Natural killer cell (primary cell): ENCODE measurements around the gene ARL14. TPM values are rescaled to one million over a fixed set of nuclear protein-coding genes. Genes with fewer than 3 reads are reported as not detected.

Experiments used
- ATAC-seq, 3 donors: fragments of 150-1000 bp in 2 of 3; fragments of 200-7000 bp in 1 of 3; cut with Tn5 transposase; 1 replicate in 1 of 3; 2 replicates in 2 of 3; pipeline ENCODE4 v1.10.0; 2021; ENCODE audit warnings: mild to moderate bottlenecking in 2 of 3, moderate library complexity in 2 of 3
- DNase-seq, 2 donors: peaks; one replicate each; pipeline versions ENCODE4 v3.0.0 to v3.0.0-alpha.2; 2013 to 2021; ENCODE audit warnings: mixed read lengths in 1 of 2
- H3K27ac ChIP-seq: one replicate; pipeline ENCODE4 v1.5.1; 2013; ENCODE audit warnings: mild to moderate bottlenecking, low read length
- H3K27me3 ChIP-seq: one replicate; pipeline ENCODE4 v1.6.1; 2013; ENCODE audit warnings: low read length; ENCODE audit not compliant: control insufficient read depth, insufficient read depth
- H3K36me3 ChIP-seq: one replicate; pipeline ENCODE4 v1.6.1; 2013; ENCODE audit warnings: low read length; ENCODE audit not compliant: control insufficient read depth, insufficient read depth
- H3K4me1 ChIP-seq: one replicate; pipeline ENCODE4 v1.6.1; 2013; ENCODE audit warnings: low read length; ENCODE audit not compliant: control insufficient read depth, insufficient read depth
- H3K4me3 ChIP-seq: one replicate; pipeline ENCODE4 v1.5.1; 2013; ENCODE audit warnings: low read length
- H3K9me3 ChIP-seq: one replicate; pipeline ENCODE4 v1.6.1; 2013; ENCODE audit warnings: low read length; ENCODE audit not compliant: control insufficient read depth, insufficient read depth
- H3K27ac Mint-ChIP-seq, 2 donors: one replicate each; pipeline ENCODE4 v1.8.0; 2022; ENCODE audit warnings: mild to moderate bottlenecking in 2 of 2, mixed read lengths in 2 of 2, moderate library complexity in 1 of 2
- H3K27me3 Mint-ChIP-seq, 2 donors: one replicate each; pipeline ENCODE4 v1.8.0; 2022; ENCODE audit warnings: low read depth in 2 of 2, mixed read lengths in 2 of 2
- H3K36me3 Mint-ChIP-seq: one replicate; pipeline ENCODE4 v1.8.0; 2022; ENCODE audit warnings: mixed read lengths
- H3K4me1 Mint-ChIP-seq, 2 donors: one replicate each; pipeline ENCODE4 v1.8.0; 2022; ENCODE audit warnings: mixed read lengths in 2 of 2
- H3K4me3 Mint-ChIP-seq: one replicate; pipeline ENCODE4 v1.8.0; 2022; ENCODE audit warnings: mild to moderate bottlenecking, moderate library complexity, mixed read lengths
- H3K9me3 Mint-ChIP-seq, 2 donors: one replicate each; pipeline ENCODE4 v1.8.0; 2022; ENCODE audit warnings: mixed read lengths in 2 of 2
- WGBS: methylation state at CpG from one replicate; pipeline ENCODE4 v1.1.7; 2013; ENCODE audit warnings: missing lambda C conversion rate; ENCODE audit not compliant: insufficient coverage; 5-methylcytosine and 5-hydroxymethylcytosine counted together
- intact Hi-C: fragments of 100-400 bp; cut with micrococcal nuclease; formaldehyde crosslinking; loops from one replicate; pipeline ENCODE4 v1.14.2; 2022
- total RNA-seq, 4 donors: library from RNA; stranded (reverse); fragments of 120-200 nt in 1 of 4; gene quantifications; one replicate each; pipeline versions ENCODE4 v1.2.3 to v1.2.4, GENCODE V29; 2013 to 2022
- TF ChIP-seq, protein P1 (sequence below): fragments of 200-600 bp; IDR thresholded peaks from one replicate; pipeline ENCODE4 v1.8.0; 2022; ENCODE audit warnings: antibody characterized with exemption

Gene ARL14
- total RNA-seq, 3 donors from 2014 or later (not counting 1 experiment from before 2014, with no cell fraction given) = not detected

DNA sequence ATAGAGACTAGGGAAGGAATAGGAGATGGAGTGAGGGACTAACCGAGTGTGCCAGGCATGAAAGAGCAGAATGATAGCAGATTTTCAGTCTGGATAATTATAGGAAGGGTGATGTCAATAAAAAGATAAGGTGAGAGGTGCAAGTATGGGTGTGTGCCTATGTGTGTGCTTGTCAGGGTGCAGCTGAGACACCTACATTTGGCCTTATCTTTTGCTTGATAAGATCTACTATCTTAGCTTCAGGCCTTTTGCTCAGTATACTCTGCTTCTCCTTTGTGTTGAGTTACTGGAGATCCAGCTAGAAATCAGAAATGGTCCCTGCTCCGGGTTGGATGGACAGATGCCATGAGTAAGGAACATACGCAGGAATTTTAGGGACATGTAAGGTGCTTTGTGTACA is 17.4 kb downstream of the ARL14 start:
- H3K4me1 ChIP-seq = no peaks in the 10 kb centered on the region
- no peaks in the 10 kb centered on the region for H3K36me3 ChIP-seq
- H3K36me3 Mint-ChIP-seq = no peaks in the 10 kb centered on the region
- H3K27me3 Mint-ChIP-seq = no peaks in the 10 kb centered on the region
- H3K27ac ChIP-seq = no peak overlapping the region
- TF ChIP-seq, protein P1, sequence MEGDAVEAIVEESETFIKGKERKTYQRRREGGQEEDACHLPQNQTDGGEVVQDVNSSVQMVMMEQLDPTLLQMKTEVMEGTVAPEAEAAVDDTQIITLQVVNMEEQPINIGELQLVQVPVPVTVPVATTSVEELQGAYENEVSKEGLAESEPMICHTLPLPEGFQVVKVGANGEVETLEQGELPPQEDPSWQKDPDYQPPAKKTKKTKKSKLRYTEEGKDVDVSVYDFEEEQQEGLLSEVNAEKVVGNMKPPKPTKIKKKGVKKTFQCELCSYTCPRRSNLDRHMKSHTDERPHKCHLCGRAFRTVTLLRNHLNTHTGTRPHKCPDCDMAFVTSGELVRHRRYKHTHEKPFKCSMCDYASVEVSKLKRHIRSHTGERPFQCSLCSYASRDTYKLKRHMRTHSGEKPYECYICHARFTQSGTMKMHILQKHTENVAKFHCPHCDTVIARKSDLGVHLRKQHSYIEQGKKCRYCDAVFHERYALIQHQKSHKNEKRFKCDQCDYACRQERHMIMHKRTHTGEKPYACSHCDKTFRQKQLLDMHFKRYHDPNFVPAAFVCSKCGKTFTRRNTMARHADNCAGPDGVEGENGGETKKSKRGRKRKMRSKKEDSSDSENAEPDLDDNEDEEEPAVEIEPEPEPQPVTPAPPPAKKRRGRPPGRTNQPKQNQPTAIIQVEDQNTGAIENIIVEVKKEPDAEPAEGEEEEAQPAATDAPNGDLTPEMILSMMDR = no peak
- no peak for ATAC-seq
- no peak for DNase-seq
- no peaks in the 10 kb centered on the region for H3K9me3 Mint-ChIP-seq
- intact Hi-C loops = no loop called here
- H3K4me3 Mint-ChIP-seq = no peak overlapping the region
- H3K27me3 ChIP-seq = no peaks in the 10 kb centered on the region
- 88% methylated on average over 1 of the region's 3 CpGs for WGBS
- peaks cover 7% of the 10 kb centered on the region in 2 donors for H3K4me1 Mint-ChIP-seq
- H3K4me3 ChIP-seq = no peak overlapping the region
- no peaks in the 10 kb centered on the region for H3K9me3 ChIP-seq
- no peak overlapping the region for H3K27ac Mint-ChIP-seq

DNA sequence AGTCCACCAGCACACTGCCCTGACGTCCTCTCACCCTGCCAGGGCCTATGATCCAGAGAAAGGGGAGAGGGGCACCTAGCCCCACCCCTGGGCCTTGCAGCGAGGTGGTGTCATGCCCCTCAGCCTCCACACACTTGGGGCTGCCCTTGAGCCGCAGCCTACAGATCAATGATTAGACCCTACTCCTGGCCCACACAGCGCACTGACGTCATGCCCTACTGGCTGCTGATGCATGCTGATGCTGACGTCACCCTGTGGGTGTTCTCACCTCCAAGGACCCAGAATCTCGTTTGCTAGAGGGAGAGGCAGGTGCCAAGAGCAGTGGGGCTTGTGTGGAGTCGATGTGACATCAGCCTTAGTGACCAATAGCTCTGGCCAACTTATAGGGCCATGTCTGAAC is 18.0 kb downstream of the ARL14 start:
- no peak overlapping the region for H3K4me3 ChIP-seq
- WGBS = 83% methylated on average over 8 of the region's 8 CpGs
- H3K4me1 ChIP-seq = no peaks in the 10 kb centered on the region
- H3K9me3 ChIP-seq = no peaks in the 10 kb centered on the region
- TF ChIP-seq, protein P1 = no peak
- Mint-ChIP-seq H3K27me3 (peaks cover 0 to 5% of the 10 kb centered on the region in 2 donors), H3K9me3 (no peaks in the 10 kb centered on the region), H3K4me1 (peaks cover 7% of the 10 kb centered on the region in 2 donors), H3K4me3 (no peak overlapping the region), H3K27ac (no peak overlapping the region), H3K36me3 (no peaks in the 10 kb centered on the region)
- ATAC-seq (no peak), DNase-seq (no peak)
- H3K27me3 ChIP-seq = no peaks in the 10 kb centered on the region
- intact Hi-C loops = no loop called here
- no peak overlapping the region for H3K27ac ChIP-seq
- no peaks in the 10 kb centered on the region for H3K36me3 ChIP-seq

DNA sequence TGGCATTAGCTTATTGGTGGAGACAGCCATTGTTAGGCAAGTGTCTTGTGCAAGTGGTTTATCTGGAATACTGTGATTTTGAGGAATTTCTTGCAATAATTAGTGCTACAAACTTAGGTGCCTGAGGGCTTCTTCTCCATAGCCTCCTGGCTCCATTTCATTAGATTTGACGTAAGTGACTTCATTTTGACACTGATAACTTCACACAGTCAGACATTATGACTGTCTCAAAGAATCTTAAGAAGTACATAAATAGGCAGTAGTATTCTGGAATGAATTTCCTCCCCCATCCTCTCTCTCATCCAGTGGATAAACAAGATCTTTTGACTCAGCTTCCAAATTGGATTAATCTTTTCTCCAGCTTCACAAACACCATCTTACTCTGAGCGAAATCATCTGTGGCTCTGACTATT is 19.0 kb downstream of the ARL14 start:
- Mint-ChIP-seq H3K4me1 (peaks cover 7% of the 10 kb centered on the region in 2 donors), H3K9me3 (no peaks in the 10 kb centered on the region), H3K36me3 (no peaks in the 10 kb centered on the region), H3K27me3 (peaks cover 0 to 13% of the 10 kb centered on the region in 2 donors), H3K4me3 (no peak overlapping the region), H3K27ac (no peak overlapping the region)
- no peak for ATAC-seq
- no peak for DNase-seq
- H3K36me3 ChIP-seq = no peaks in the 10 kb centered on the region
- intact Hi-C loops = no loop called here
- H3K4me3 ChIP-seq = no peak overlapping the region
- no peaks in the 10 kb centered on the region for H3K4me1 ChIP-seq
- H3K27me3 ChIP-seq = no peaks in the 10 kb centered on the region
- WGBS = 94% methylated on average over 2 of the region's 2 CpGs
- H3K27ac ChIP-seq = no peak overlapping the region
- TF ChIP-seq, protein P1 = no peak
- H3K9me3 ChIP-seq = no peaks in the 10 kb centered on the region

DNA sequence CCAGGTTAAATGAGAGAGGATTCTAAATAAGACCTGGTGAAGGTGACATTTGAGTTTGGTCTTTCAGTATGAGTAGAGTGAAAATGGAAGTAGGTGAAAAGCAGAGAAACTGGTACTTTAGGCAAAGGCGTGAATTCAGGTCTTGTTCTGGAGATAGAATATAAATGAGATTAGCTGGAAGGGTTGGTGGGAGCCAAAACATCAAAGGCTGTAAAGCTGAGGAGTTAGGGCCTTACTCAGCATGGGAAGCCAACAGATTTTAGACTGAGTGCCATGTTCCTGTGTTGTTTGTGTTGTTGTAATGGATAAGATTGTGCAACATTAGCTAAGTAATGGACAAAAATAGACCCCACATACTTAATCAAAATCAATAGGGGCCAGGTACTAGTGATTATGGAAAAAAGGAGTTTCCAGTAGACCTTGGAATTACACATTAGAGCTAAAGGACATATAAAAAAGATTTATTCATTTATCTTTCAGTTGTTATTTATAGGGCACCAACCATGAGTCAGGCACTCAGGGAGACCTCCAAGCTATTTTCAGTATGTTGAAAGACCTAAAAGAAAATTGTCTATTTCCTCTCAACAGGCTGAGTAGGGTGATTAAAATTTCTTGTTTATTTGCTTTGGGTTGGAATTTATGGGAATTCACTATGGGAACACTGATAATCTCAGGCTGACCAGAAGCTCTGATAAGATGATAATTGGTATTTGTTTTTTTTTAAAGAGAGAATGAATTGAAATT is 20.8 kb downstream of the ARL14 start:
- Histone ChIP-seq H3K36me3 (no peaks in the 10 kb centered on the region), H3K4me1 (no peaks in the 10 kb centered on the region), H3K9me3 (no peaks in the 10 kb centered on the region), H3K27me3 (no peaks in the 10 kb centered on the region), H3K27ac (no peak overlapping the region), H3K4me3 (no peak overlapping the region)
- ATAC-seq (no peak), DNase-seq (no peak)
- Mint-ChIP-seq H3K36me3 (no peaks in the 10 kb centered on the region), H3K9me3 (no peaks in the 10 kb centered on the region), H3K27ac (no peak overlapping the region), H3K4me1 (peaks cover 2% of the 10 kb centered on the region in 2 donors), H3K4me3 (no peak overlapping the region), H3K27me3 (peaks cover 0 to 17% of the 10 kb centered on the region in 2 donors)
- WGBS = 67% methylated on average over 1 of the region's 1 CpG
- TF ChIP-seq, protein P1 = no peak
- intact Hi-C loops = no loop called here
